Chondrocyte (in vitro differentiated cells): ENCODE results near the gene ZNF224. TPM values are rescaled to one million over a fixed set of nuclear protein-coding genes. Genes with fewer than 3 reads are reported as not detected.

Experiments
- DNase-seq: peaks from one replicate; pipeline ENCODE4 v3.0.0; 2021; ENCODE audit warnings: mixed read lengths, low spot score
- H3K27ac Mint-ChIP-seq: one replicate; pipeline ENCODE4 v1.8.0; 2021; ENCODE audit warnings: mild to moderate bottlenecking, moderate library complexity, mixed read lengths; ENCODE audit not compliant: unreplicated experiment
- H3K27me3 Mint-ChIP-seq: 2 replicates; pipeline ENCODE4 v1.8.0; 2021; ENCODE audit warnings: low read depth, mixed read lengths
- H3K36me3 Mint-ChIP-seq: 2 replicates; pipeline ENCODE4 v1.8.0; 2021; ENCODE audit warnings: low read depth, mixed read lengths
- H3K4me1 Mint-ChIP-seq: 2 replicates; pipeline ENCODE4 v1.8.0; 2021; ENCODE audit warnings: low read depth, mild to moderate bottlenecking, mixed read lengths
- H3K4me3 Mint-ChIP-seq: one replicate; pipeline ENCODE4 v1.8.0; 2021; ENCODE audit warnings: mild to moderate bottlenecking, moderate library complexity, mixed read lengths; ENCODE audit not compliant: unreplicated experiment
- H3K9me3 Mint-ChIP-seq: 2 replicates; pipeline ENCODE4 v1.8.0; 2021; ENCODE audit warnings: low read depth, mixed read lengths
- CTCF ChIP-seq: fragments of 200-600 bp; sonication (generic); IDR thresholded peaks from 2 replicates; pipeline ENCODE4 v1.5.0; 2021; ENCODE audit warnings: antibody characterized with exemption, mild to moderate bottlenecking, moderate library complexity
- total RNA-seq: library from RNA; stranded (reverse); gene quantifications from 3 replicates; pipeline ENCODE4 v1.2.1, GENCODE V29; 2021

The ZNF224 gene
- total RNA-seq, 1 donor from 2014 or later = 20.2 TPM

GRCh38 chr19:44072543-44073401 is 21.4 kb upstream of the ZNF224 start:
- no peaks in the 10 kb centered on the region for H3K27me3 Mint-ChIP-seq
- peak overlapping the region; percentile 93 for H3K4me3 Mint-ChIP-seq
- H3K36me3 Mint-ChIP-seq = peaks cover 17% of the 10 kb centered on the region
- peaks cover 29% of the 10 kb centered on the region for H3K9me3 Mint-ChIP-seq
- H3K4me1 Mint-ChIP-seq = peaks cover 23% of the 10 kb centered on the region
- no peak for DNase-seq
- H3K27ac Mint-ChIP-seq = peak overlapping the region; percentile 86
- peak; percentile 22 for TF ChIP-seq CTCF

- DNase-seq = no peak
- peaks cover 15% of the 10 kb centered on the region for H3K36me3 Mint-ChIP-seq
- H3K4me1 Mint-ChIP-seq = peaks cover 18% of the 10 kb centered on the region
- H3K27ac Mint-ChIP-seq = no peak overlapping the region
- no peak overlapping the region for H3K4me3 Mint-ChIP-seq
- H3K27me3 Mint-ChIP-seq = no peaks in the 10 kb centered on the region
- no peak for TF ChIP-seq CTCF
- peaks cover 4% of the 10 kb centered on the region for H3K9me3 Mint-ChIP-seq
These were observed 17.8 kb upstream of the ZNF224 start for GRCh38 chr19:44076325-44076724.

- Mint-ChIP-seq H3K4me1 (peaks cover 13% of the 10 kb centered on the region), H3K27me3 (no peaks in the 10 kb centered on the region), H3K4me3 (no peak overlapping the region), H3K36me3 (peaks cover 6% of the 10 kb centered on the region), H3K9me3 (no peaks in the 10 kb centered on the region), H3K27ac (no peak overlapping the region)
- no peak for DNase-seq
- no peak for TF ChIP-seq CTCF
These were observed 2.1 kb upstream of the ZNF224 start for GRCh38 chr19:44092108-44092507.

GRCh38 chr19:44107751-44108150 is 13.6 kb downstream of the ZNF224 start:
- Mint-ChIP-seq H3K27me3 (no peaks in the 10 kb centered on the region), H3K4me3 (no peak overlapping the region), H3K27ac (no peak overlapping the region), H3K4me1 (peaks cover 9% of the 10 kb centered on the region), H3K9me3 (peaks cover 54% of the 10 kb centered on the region), H3K36me3 (peaks cover 58% of the 10 kb centered on the region)
- DNase-seq = no peak
- no peak for TF ChIP-seq CTCF

- no peak for DNase-seq
- peaks cover 44% of the 10 kb centered on the region for H3K9me3 Mint-ChIP-seq
- no peak overlapping the region for H3K4me3 Mint-ChIP-seq
- no peak overlapping the region for H3K27ac Mint-ChIP-seq
- no peaks in the 10 kb centered on the region for H3K27me3 Mint-ChIP-seq
- H3K4me1 Mint-ChIP-seq = peaks cover 15% of the 10 kb centered on the region
- no peak for TF ChIP-seq CTCF
- peaks cover 44% of the 10 kb centered on the region for H3K36me3 Mint-ChIP-seq
These were observed 15.3 kb downstream of the ZNF224 start for GRCh38 chr19:44109458-44109857.
